KOPT-K1 (cell line): Measurements from ENCODE around the gene PCDH15.

Experiments used
- H3K27ac ChIP-seq: fragments of 200-600 bp; sonication (generic); 2 replicates; pipeline ENCODE4 v1.5.1; 2016; ENCODE audit warnings: antibody characterized with exemption, mild to moderate bottlenecking, low read depth, low read length; ENCODE audit not compliant: poor library complexity, severe bottlenecking
- H3K36me3 ChIP-seq: fragments of 200-600 bp; sonication (generic); 2 replicates; pipeline ENCODE4 v1.5.1; 2017; ENCODE audit warnings: antibody characterized with exemption, mild to moderate bottlenecking, low read length, moderate library complexity; ENCODE audit not compliant: insufficient read depth
- H3K9me3 ChIP-seq: fragments of 200-600 bp; sonication (generic); 2 replicates; pipeline ENCODE4 v1.5.1; 2017; ENCODE audit warnings: antibody characterized with exemption, low read length, mild to moderate bottlenecking; ENCODE audit not compliant: insufficient read depth, poor library complexity, severe bottlenecking

The PCDH15 gene

DNA sequence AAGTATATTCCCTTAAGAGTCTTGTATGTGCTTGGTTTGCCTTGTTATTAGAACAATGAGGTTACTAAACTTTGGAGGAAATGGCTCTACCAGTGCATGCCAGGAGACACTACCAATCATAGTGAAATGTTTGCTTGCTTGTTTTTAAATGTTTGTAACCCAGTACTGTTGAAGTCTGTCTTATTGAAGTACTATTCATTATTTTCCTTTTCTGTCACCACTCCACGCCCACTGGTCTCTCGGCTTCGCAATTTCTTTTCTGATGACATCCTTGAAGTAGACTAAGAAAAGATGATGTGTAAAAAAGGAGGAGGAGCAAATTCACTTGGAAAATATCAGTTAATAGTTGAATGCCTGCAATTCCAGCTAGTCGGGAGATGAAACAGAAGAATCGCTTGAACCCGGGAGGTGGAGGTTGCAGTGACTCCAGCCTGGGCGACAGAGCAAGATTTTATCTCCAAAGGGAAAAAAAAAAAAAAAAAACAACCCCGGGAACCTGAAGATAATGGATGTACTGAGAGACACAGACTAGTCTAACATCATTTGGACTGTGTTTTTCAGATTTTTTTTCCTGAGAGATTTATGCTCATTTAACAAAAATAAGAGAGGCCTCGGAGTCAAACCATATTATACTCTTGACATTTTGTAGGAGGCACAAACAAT lies 959.4 kb downstream of the PCDH15 start:
- H3K27ac ChIP-seq = no peak overlapping the region
- no peaks in the 10 kb centered on the region for H3K36me3 ChIP-seq
- no peaks in the 10 kb centered on the region for H3K9me3 ChIP-seq

GRCh38 chr10:53840653-53841052 lies 960.4 kb downstream of the PCDH15 start:
- no peaks in the 10 kb centered on the region for H3K9me3 ChIP-seq
- H3K36me3 ChIP-seq = no peaks in the 10 kb centered on the region
- H3K27ac ChIP-seq = no peak overlapping the region

DNA sequence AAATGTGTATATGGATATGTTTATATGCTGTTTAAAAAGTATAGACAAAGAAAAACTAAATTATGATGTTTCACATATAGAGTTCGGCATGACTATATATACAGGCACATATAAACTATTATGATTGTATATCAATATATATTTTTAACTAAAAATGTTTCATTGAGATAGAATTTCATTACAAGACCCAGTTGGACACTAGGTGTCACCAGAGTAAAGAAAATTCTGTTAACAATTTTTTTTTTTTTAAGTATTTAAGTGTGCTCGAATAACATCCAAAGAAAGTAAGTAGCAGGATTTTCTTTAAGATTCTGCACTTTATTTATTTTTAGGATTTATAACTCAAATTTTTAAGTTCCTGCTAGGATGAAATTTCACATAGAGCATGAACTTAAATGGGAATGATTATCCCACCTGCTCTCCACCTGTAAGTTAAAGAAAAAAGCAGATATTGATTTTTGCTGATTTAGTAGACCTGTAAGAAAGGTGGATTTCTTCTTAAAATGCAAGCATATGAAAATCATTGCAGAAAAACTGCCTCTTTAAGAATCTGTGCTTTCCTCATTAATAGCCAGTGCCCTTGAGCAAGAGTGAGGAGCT lies 961.5 kb downstream of the PCDH15 start:
- Histone ChIP-seq H3K27ac (no peak overlapping the region), H3K9me3 (no peaks in the 10 kb centered on the region), H3K36me3 (no peaks in the 10 kb centered on the region)

GRCh38 chr10:53836638-53837037 lies 964.4 kb downstream of the PCDH15 start:
- H3K27ac ChIP-seq = no peak overlapping the region
- H3K9me3 ChIP-seq = no peaks in the 10 kb centered on the region
- H3K36me3 ChIP-seq = no peaks in the 10 kb centered on the region

DNA sequence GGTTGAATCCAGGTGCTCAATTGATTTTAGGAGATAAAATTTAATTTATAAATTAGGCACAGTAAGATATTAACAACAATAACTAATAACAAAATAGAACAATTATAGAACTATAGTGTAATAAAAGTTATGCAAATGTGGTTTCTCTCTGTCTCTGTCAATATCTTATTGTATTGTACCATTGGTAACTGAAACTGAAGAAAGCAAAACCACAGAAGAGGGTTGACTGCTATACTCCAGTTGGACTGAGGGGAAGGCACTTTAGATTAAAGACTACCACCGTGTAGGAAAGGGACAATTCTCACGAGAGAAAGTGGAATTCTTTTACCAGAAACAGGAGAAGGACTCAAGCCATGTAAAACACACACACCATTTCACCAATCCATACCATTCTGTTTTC lies 967.1 kb downstream of the PCDH15 start:
- Histone ChIP-seq H3K27ac (no peak overlapping the region), H3K36me3 (no peaks in the 10 kb centered on the region), H3K9me3 (no peaks in the 10 kb centered on the region)

- H3K9me3 ChIP-seq = no peaks in the 10 kb centered on the region
- H3K36me3 ChIP-seq = no peaks in the 10 kb centered on the region
- H3K27ac ChIP-seq = no peak overlapping the region
Observed at GRCh38 chr10:53827261-53827660, 973.8 kb downstream of the PCDH15 start.

GRCh38 chr10:53808677-53809372 lies 992.2 kb downstream of the PCDH15 start:
- no peaks in the 10 kb centered on the region for H3K36me3 ChIP-seq
- no peaks in the 10 kb centered on the region for H3K9me3 ChIP-seq
- no peak overlapping the region for H3K27ac ChIP-seq

DNA sequence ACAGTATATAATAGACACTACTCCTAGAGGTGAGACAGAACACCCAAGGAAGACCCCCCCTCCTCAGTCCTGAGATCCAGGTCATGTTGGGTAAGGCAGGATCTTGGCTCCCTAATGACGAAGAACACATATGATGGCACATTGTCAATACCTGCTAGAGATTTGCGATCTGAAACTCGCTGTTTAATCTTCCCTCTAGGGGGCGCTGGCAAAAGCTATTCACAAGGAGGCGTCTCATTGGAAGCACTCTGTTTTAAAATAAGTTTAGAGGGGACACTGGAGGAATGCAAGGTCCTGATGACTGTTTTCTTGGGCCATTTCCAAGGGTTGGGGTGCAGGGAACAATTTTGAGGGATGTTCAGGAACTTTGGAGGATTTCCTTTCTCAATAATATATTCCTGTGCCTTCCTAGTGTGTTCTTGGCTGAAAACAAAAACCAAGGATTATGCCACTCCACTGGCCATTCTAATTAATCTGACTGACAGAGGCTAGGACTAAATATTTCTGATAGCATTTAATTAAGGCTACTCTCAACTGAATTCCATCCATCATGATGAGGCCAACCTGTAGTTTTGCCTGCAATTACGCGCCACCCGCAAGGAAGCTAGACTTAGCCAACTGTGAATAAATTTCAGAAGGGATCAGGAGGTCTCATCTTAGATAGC lies 1014.7 kb downstream of the PCDH15 start:
- Histone ChIP-seq H3K36me3 (no peaks in the 10 kb centered on the region), H3K9me3 (no peaks in the 10 kb centered on the region), H3K27ac (no peak overlapping the region)

GRCh38 chr10:53771701-53772100 lies 1029.3 kb downstream of the PCDH15 start:
- Histone ChIP-seq H3K27ac (no peak overlapping the region), H3K9me3 (no peaks in the 10 kb centered on the region), H3K36me3 (no peaks in the 10 kb centered on the region)

- Histone ChIP-seq H3K27ac (no peak overlapping the region), H3K9me3 (no peaks in the 10 kb centered on the region), H3K36me3 (no peaks in the 10 kb centered on the region)
Observed at GRCh38 chr10:53770903-53771302, 1030.1 kb downstream of the PCDH15 start.

- Histone ChIP-seq H3K27ac (no peak overlapping the region), H3K36me3 (no peaks in the 10 kb centered on the region), H3K9me3 (no peaks in the 10 kb centered on the region)
Observed at GRCh38 chr10:53765311-53765710, 1035.7 kb downstream of the PCDH15 start.

GRCh38 chr10:53754596-53755250 lies 1046.3 kb downstream of the PCDH15 start:
- Histone ChIP-seq H3K36me3 (no peaks in the 10 kb centered on the region), H3K9me3 (no peaks in the 10 kb centered on the region), H3K27ac (no peak overlapping the region)
